TTC549 (cell line): Measurements from ENCODE around the gene ITPR3.

ENCODE experiments used
- FAIRE-seq: peaks from 2 replicates; lab custom pipeline; 2012; peaks lifted over from hg19 to GRCh38; lab: Jason Lieb, UNC

ITPR3 gene

GRCh38 chr6:33740204-33740608, 119.1 kb downstream of the ITPR3 start:
- FAIRE-seq = no peak

- no peak for FAIRE-seq
Observed at GRCh38 chr6:33740794-33741193, 119.7 kb downstream of the ITPR3 start.

GRCh38 chr6:33742092-33742491, 121.0 kb downstream of the ITPR3 start:
- FAIRE-seq = no peak

GRCh38 chr6:33742837-33743236, 121.7 kb downstream of the ITPR3 start:
- no peak for FAIRE-seq

GRCh38 chr6:33744001-33744848, 123.1 kb downstream of the ITPR3 start:
- no peak for FAIRE-seq

- no peak for FAIRE-seq
Observed at GRCh38 chr6:33744895-33745546, 123.9 kb downstream of the ITPR3 start.

- FAIRE-seq = no peak
Observed at GRCh38 chr6:33745548-33745947, 124.4 kb downstream of the ITPR3 start.
